H9 (cell line): ENCODE results near the gene ROBO1. TPM values are rescaled to one million over a fixed set of nuclear protein-coding genes. Genes with fewer than 3 reads are reported as not detected.

Source experiments
- DNase-seq: peaks from one replicate; pipeline ENCODE4 v3.0.0-alpha.2; 2017
- H2AFZ ChIP-seq: one replicate; pipeline ENCODE4 v1.6.1; 2013; ENCODE audit warnings: mild to moderate bottlenecking, low read length, control low read depth, moderate library complexity
- H2AK5ac ChIP-seq: 2 replicates; pipeline ENCODE4 v1.6.1; 2013; ENCODE audit warnings: low read length, control low read depth, mixed read lengths; ENCODE audit not compliant: insufficient read length
- H2BK120ac ChIP-seq: one replicate; pipeline ENCODE4 v1.6.1; 2013; ENCODE audit warnings: low read depth, mild to moderate bottlenecking, low read length, control low read depth, inconsistent platforms; ENCODE audit not compliant: poor library complexity, severe bottlenecking
- H2BK12ac ChIP-seq: 2 replicates; pipeline ENCODE4 v1.6.1; 2013; ENCODE audit warnings: low read length, control low read depth, mixed read lengths, low read depth; ENCODE audit not compliant: insufficient read length
- H2BK15ac ChIP-seq: 2 replicates; pipeline ENCODE4 v1.6.1; 2013; ENCODE audit warnings: low read depth, low read length, control low read depth
- H2BK20ac ChIP-seq: one replicate; pipeline ENCODE4 v1.6.1; 2013; ENCODE audit warnings: low read depth, mild to moderate bottlenecking, low read length, control low read depth, inconsistent platforms; ENCODE audit not compliant: poor library complexity, severe bottlenecking
- H2BK5ac ChIP-seq: 2 replicates; pipeline ENCODE4 v1.6.1; 2013; ENCODE audit warnings: low read length, control low read depth, mixed read lengths; ENCODE audit not compliant: insufficient read length
- H3K14ac ChIP-seq: 2 replicates; pipeline ENCODE4 v1.6.1; 2013; ENCODE audit warnings: low read length, control low read depth; ENCODE audit not compliant: insufficient read depth
- H3K18ac ChIP-seq: 2 replicates; pipeline ENCODE4 v1.6.1; 2013; ENCODE audit warnings: low read depth, mild to moderate bottlenecking, mixed read lengths, low read length, control low read depth; ENCODE audit not compliant: insufficient read length
- H3K23ac ChIP-seq: 2 replicates; pipeline ENCODE4 v1.6.1; 2013; ENCODE audit warnings: low read length, control low read depth, mixed read lengths, low read depth; ENCODE audit not compliant: insufficient read length
- H3K23me2 ChIP-seq: 2 replicates; pipeline ENCODE4 v1.6.1; 2013; ENCODE audit warnings: low read depth, mild to moderate bottlenecking, mixed read lengths, low read length, control low read depth; ENCODE audit not compliant: insufficient read length, poor library complexity, severe bottlenecking
- H3K27ac ChIP-seq: 2 replicates; pipeline ENCODE4 v1.5.1; 2013; ENCODE audit warnings: low read length, control low read depth, mixed read lengths, low read depth; ENCODE audit not compliant: insufficient read length
- H3K27me3 ChIP-seq: 2 replicates; pipeline ENCODE4 v1.6.1; 2013; ENCODE audit warnings: low read length, control low read depth, inconsistent platforms; ENCODE audit not compliant: insufficient read depth
- H3K4ac ChIP-seq: 2 replicates; pipeline ENCODE4 v1.6.1; 2013; ENCODE audit warnings: low read depth, mild to moderate bottlenecking, control low read depth, inconsistent platforms, low read length, moderate library complexity
- H3K4me1 ChIP-seq: 2 replicates; pipeline ENCODE4 v1.6.1; 2013; ENCODE audit warnings: low read length, control low read depth, inconsistent platforms; ENCODE audit not compliant: insufficient read depth
- H3K4me2 ChIP-seq: 2 replicates; pipeline ENCODE4 v1.6.1; 2013; ENCODE audit warnings: low read length, control low read depth, mixed read lengths; ENCODE audit not compliant: insufficient read length, insufficient read depth
- H3K56ac ChIP-seq: 2 replicates; pipeline ENCODE4 v1.6.1; 2013; ENCODE audit warnings: low read depth, mild to moderate bottlenecking, mixed read lengths, low read length, control low read depth; ENCODE audit not compliant: insufficient read length
- H3K79me1 ChIP-seq: 2 replicates; pipeline ENCODE4 v1.6.1; 2013; ENCODE audit warnings: low read depth, mild to moderate bottlenecking, moderate library complexity, low read length, control low read depth, inconsistent platforms; ENCODE audit not compliant: insufficient read depth, poor library complexity, severe bottlenecking
- H3K79me2 ChIP-seq: 2 replicates; pipeline ENCODE4 v1.6.1; 2013; ENCODE audit warnings: low read length, control low read depth, inconsistent platforms; ENCODE audit not compliant: insufficient read depth
- H3K9ac ChIP-seq: 2 replicates; pipeline ENCODE4 v1.6.1; 2013; ENCODE audit warnings: low read length, control low read depth, mixed read lengths; ENCODE audit not compliant: insufficient read length; ENCODE audit errors: extremely low read depth
- H3K9me3 ChIP-seq: one replicate; pipeline ENCODE4 v1.6.1; 2013; ENCODE audit warnings: low read depth, low read length, inconsistent platforms; ENCODE audit not compliant: control insufficient read depth
- H3T11ph ChIP-seq: one replicate; pipeline ENCODE4 v1.6.1; 2013; ENCODE audit warnings: mild to moderate bottlenecking, low read length, control low read depth, inconsistent platforms
- H4K20me1 ChIP-seq: one replicate; pipeline ENCODE4 v1.6.1; 2013; ENCODE audit not compliant: control insufficient read depth, insufficient read length, insufficient read depth
- H4K5ac ChIP-seq: 2 replicates; pipeline ENCODE4 v1.6.1; 2013; ENCODE audit warnings: low read depth, mild to moderate bottlenecking, mixed read lengths, low read length, control low read depth; ENCODE audit not compliant: insufficient read length
- H4K8ac ChIP-seq: replicated peaks from 2 replicates; pipeline ENCODE4 v1.6.1; 2013; ENCODE audit warnings: low read length, control low read depth, mixed read lengths, low read depth; ENCODE audit not compliant: insufficient read length
- H4K91ac ChIP-seq: 2 replicates; pipeline ENCODE4 v1.6.1; 2013; ENCODE audit warnings: low read depth, mild to moderate bottlenecking, moderate library complexity, mixed read lengths, low read length, control low read depth; ENCODE audit not compliant: insufficient read length
- H3K27ac Mint-ChIP-seq, 3 experiments: 2 replicates in 2 of 3; 3 replicates in 1 of 3; pipeline ENCODE4 v1.8.0; 2020 to 2021; ENCODE audit warnings: mixed read lengths in 3 of 3, mild to moderate bottlenecking in 1 of 3, moderate library complexity in 1 of 3
- H3K27me3 Mint-ChIP-seq: 2 replicates; pipeline ENCODE4 v1.8.0; 2021; ENCODE audit warnings: low read depth, mild to moderate bottlenecking, moderate library complexity, mixed read lengths
- H3K36me3 Mint-ChIP-seq, 3 experiments: 2 replicates in 2 of 3; 3 replicates in 1 of 3; pipeline ENCODE4 v1.8.0; 2020 to 2021; ENCODE audit warnings: low read depth in 3 of 3, mixed read lengths in 3 of 3; ENCODE audit not compliant: insufficient read depth in 1 of 3
- H3K4me1 Mint-ChIP-seq, 2 experiments: 2 replicates each; pipeline ENCODE4 v1.8.0; 2020; ENCODE audit warnings: mixed read lengths in 2 of 2
- H3K4me3 Mint-ChIP-seq, 2 experiments: 2 replicates in 1 of 2; 3 replicates in 1 of 2; pipeline ENCODE4 v1.8.0; 2020 to 2021; ENCODE audit warnings: mild to moderate bottlenecking in 2 of 2, mixed read lengths in 2 of 2, moderate library complexity in 1 of 2
- H3K9me3 Mint-ChIP-seq, 2 experiments: 2 replicates in 1 of 2; 3 replicates in 1 of 2; pipeline ENCODE4 v1.8.0; 2020; ENCODE audit warnings: mild to moderate bottlenecking in 2 of 2, mixed read lengths in 2 of 2, moderate library complexity in 1 of 2
- CTCF ChIP-seq: fragments of 200-600 bp; sonication (generic); conservative IDR thresholded peaks from 3 replicates; pipeline ENCODE4 v1.8.0; 2021; ENCODE audit warnings: antibody characterized with exemption, mild to moderate bottlenecking
- WGBS: extraction: QIAGEN DNeasy Blood & Tissue Kit; methylation state at CpG from one replicate; pipeline ENCODE4 v1.1.7; 2013; ENCODE audit warnings: missing lambda C conversion rate, low lambda C conversion rate, mixed read lengths; ENCODE audit not compliant: insufficient read length; ENCODE audit errors: extremely low coverage; 5-methylcytosine and 5-hydroxymethylcytosine counted together
- total RNA-seq: library from RNA; stranded (reverse); gene quantifications from 2 replicates; pipeline ENCODE4 v1.2.1, GENCODE V29; 2021

ROBO1 gene
- total RNA-seq, 1 experiment from 2014 or later, result 62.7 TPM

- H2BK15ac ChIP-seq, result no peak overlapping the region
- no peak overlapping the region for H3K4me3 Mint-ChIP-seq
- no CpG with 5 or more reads among the region's 5 CpGs for WGBS
- H3T11ph ChIP-seq, result no peak overlapping the region
- H3K9me3 Mint-ChIP-seq, result no peaks in the 10 kb centered on the region
- no peak overlapping the region for H2BK120ac ChIP-seq
- no peak overlapping the region for H2AK5ac ChIP-seq
- H2BK5ac ChIP-seq, result no peak overlapping the region
- no peaks in the 10 kb centered on the region for H3K9me3 ChIP-seq
- no peak for DNase-seq
- no peak overlapping the region for H3K27ac ChIP-seq
- H2BK20ac ChIP-seq, result no peak overlapping the region
- H3K56ac ChIP-seq, result no peak overlapping the region
- H3K4ac ChIP-seq, result no peak overlapping the region
- no peaks in the 10 kb centered on the region for H3K79me2 ChIP-seq
- H3K27me3 Mint-ChIP-seq, result no peaks in the 10 kb centered on the region
- H3K23me2 ChIP-seq, result no peaks in the 10 kb centered on the region
- H3K23ac ChIP-seq, result no peak overlapping the region
- H3K27ac Mint-ChIP-seq, result no peak overlapping the region
- H4K20me1 ChIP-seq, result no peaks in the 10 kb centered on the region
- no peak overlapping the region for H3K18ac ChIP-seq
- H4K91ac ChIP-seq, result no peak overlapping the region
- H3K4me2 ChIP-seq, result no peak overlapping the region
- no peak overlapping the region for H4K5ac ChIP-seq
- H2AFZ ChIP-seq, result no peak overlapping the region
- H3K79me1 ChIP-seq, result no peaks in the 10 kb centered on the region
- H3K4me1 ChIP-seq, result no peaks in the 10 kb centered on the region
- H3K14ac ChIP-seq, result no peak overlapping the region
- H4K8ac ChIP-seq, result no peak overlapping the region
- no peaks in the 10 kb centered on the region for H3K4me1 Mint-ChIP-seq
- no peak overlapping the region for H3K9ac ChIP-seq
- TF ChIP-seq CTCF, result no peak
- H2BK12ac ChIP-seq, result no peak overlapping the region
- H3K36me3 Mint-ChIP-seq, result no peaks in the 10 kb centered on the region; a peak in 1 of 7 replicates
- H3K27me3 ChIP-seq, result no peaks in the 10 kb centered on the region
Measured at GRCh38 chr3:78832785-78833204, 935.0 kb downstream of the ROBO1 start.
